B cell (primary cell): Measurements from ENCODE around the gene EVL. TPM values are rescaled to one million over a fixed set of nuclear protein-coding genes. Genes with fewer than 3 reads are reported as not detected.

ENCODE experiments used
- ATAC-seq: fragments of 200-7000 bp; cut with Tn5 transposase; one replicate; pipeline ENCODE4 v1.10.0; 2021; ENCODE audit warnings: low read depth, mild to moderate bottlenecking, moderate number of reproducible peaks, moderate library complexity
- CTCF ChIA-PET: fragments of 350-600 bp; sonication (Branson Sonifier 250); formaldehyde crosslinking; loops from one replicate; lab custom pipeline; 2021; ENCODE audit warnings: antibody characterized with exemption, inconsistent platforms; lab: Charles Lee
- POLR2A ChIA-PET: fragments of 350-600 bp; sonication (Branson Sonifier 250); formaldehyde crosslinking; loops from one replicate; lab custom pipeline; 2021; ENCODE audit warnings: antibody characterized with exemption; lab: Charles Lee
- DNase-seq: peaks from one replicate; pipeline ENCODE4 v3.0.0; 2013
- H2AFZ ChIP-seq: 2 replicates; pipeline ENCODE4 v1.6.1; 2012; ENCODE audit warnings: mild to moderate bottlenecking, low read depth, low read length; ENCODE audit not compliant: insufficient read depth, poor library complexity, severe bottlenecking
- H3K27ac ChIP-seq, 2 donors: 1 replicate in 1 of 2; 2 replicates in 1 of 2; pipeline ENCODE4 v1.5.1; 2012 to 2013; ENCODE audit warnings: low read length in 2 of 2, mild to moderate bottlenecking in 2 of 2, moderate library complexity in 1 of 2
- H3K27me3 ChIP-seq, 4 experiments: fragments of 200-600 bp in 1 of 4; sonication (generic) in 1 of 4; replicated peaks in 1 of 4; 1 replicate in 2 of 4; 2 replicates in 2 of 4; pipeline versions ENCODE4 v1.6.1 to v1.7.0; 2013 to 2016; ENCODE audit warnings: low read length in 3 of 4, mild to moderate bottlenecking in 2 of 4, mixed read lengths in 1 of 4, moderate library complexity in 1 of 4; ENCODE audit not compliant: insufficient read depth in 4 of 4, control insufficient read depth in 3 of 4; ENCODE audit errors: control extremely low read depth in 1 of 4
- H3K36me3 ChIP-seq, 2 experiments: replicated peaks in 1 of 2; 1 replicate in 1 of 2; 2 replicates in 1 of 2; pipeline versions ENCODE4 v1.6.1 to v1.7.1; 2013; ENCODE audit warnings: low read length in 1 of 2; ENCODE audit not compliant: insufficient read depth in 2 of 2, control insufficient read depth in 1 of 2; ENCODE audit errors: control extremely low read depth in 1 of 2, extremely low read depth in 1 of 2
- H3K4me1 ChIP-seq, 2 donors: fragments of 200-600 bp in 1 of 2; sonication (generic) in 1 of 2; 1 replicate in 1 of 2; 2 replicates in 1 of 2; pipeline versions ENCODE4 v1.5.1 to v1.6.1; 2013 to 2017; ENCODE audit warnings: low read length in 2 of 2; ENCODE audit not compliant: control insufficient read depth in 2 of 2, insufficient read depth in 2 of 2
- H3K4me2 ChIP-seq: replicated peaks from 2 replicates; pipeline ENCODE3; 2012; ENCODE audit warnings: mild to moderate bottlenecking, low read depth, low read length; ENCODE audit not compliant: poor library complexity, severe bottlenecking
- H3K4me3 ChIP-seq, 5 experiments: fragments of 200-600 bp in 1 of 5; sonication (generic) in 1 of 5; 1 replicate in 3 of 5; 2 replicates in 2 of 5; pipeline versions ENCODE4 v1.5.1 to v1.7.0; 2011 to 2016; ENCODE audit warnings: low read length in 4 of 5, mild to moderate bottlenecking in 4 of 5, low read depth in 2 of 5, control low read depth in 1 of 5, moderate library complexity in 1 of 5; ENCODE audit not compliant: insufficient read depth in 1 of 5; ENCODE audit errors: control extremely low read depth in 1 of 5, extremely low read depth in 1 of 5
- H3K79me2 ChIP-seq: fragments of 200-600 bp; sonication (generic); one replicate; pipeline ENCODE4 v1.6.0; 2016; ENCODE audit warnings: low read length; ENCODE audit not compliant: control insufficient read depth, insufficient read depth
- H3K9ac ChIP-seq: fragments of 200-600 bp; sonication (generic); 2 replicates; pipeline ENCODE4 v1.6.1; 2017; ENCODE audit warnings: mild to moderate bottlenecking, low read length, moderate library complexity
- H3K9me3 ChIP-seq, 3 donors: one replicate each; pipeline versions ENCODE4 v1.6.1 to v1.7.1; 2013; ENCODE audit warnings: low read length in 2 of 3; ENCODE audit not compliant: control insufficient read depth in 2 of 3, insufficient read depth in 1 of 3; ENCODE audit errors: control extremely low read depth in 1 of 3
- H4K20me1 ChIP-seq: 2 replicates; pipeline ENCODE4 v1.6.0; 2012; ENCODE audit warnings: mild to moderate bottlenecking, low read length; ENCODE audit not compliant: insufficient read depth, control insufficient read depth, poor library complexity, severe bottlenecking
- H3K27ac Mint-ChIP-seq: one replicate; pipeline ENCODE4 v1.8.0; 2021; ENCODE audit warnings: mixed read lengths
- H3K27me3 Mint-ChIP-seq: one replicate; pipeline ENCODE4 v1.8.0; 2021; ENCODE audit warnings: mixed read lengths
- H3K4me1 Mint-ChIP-seq: one replicate; pipeline ENCODE4 v1.8.0; 2021; ENCODE audit warnings: mixed read lengths
- H3K4me3 Mint-ChIP-seq: one replicate; pipeline ENCODE4 v1.8.0; 2021; ENCODE audit warnings: mixed read lengths
- H3K9me3 Mint-ChIP-seq: one replicate; pipeline ENCODE4 v1.8.0; 2022; ENCODE audit warnings: mixed read lengths; ENCODE audit not compliant: insufficient read depth
- CTCF ChIP-seq: fragments of 200-600 bp; IDR thresholded peaks from one replicate; pipeline ENCODE4 v1.8.0; 2022; ENCODE audit warnings: antibody characterized with exemption, mild to moderate bottlenecking
- EZH2 ChIP-seq: IDR thresholded peaks from 2 replicates; pipeline ENCODE4 v1.6.1; 2012; ENCODE audit warnings: borderline replicate concordance, low read depth, mild to moderate bottlenecking, moderate library complexity, low read length; ENCODE audit not compliant: insufficient read depth, poor library complexity, severe bottlenecking
- WGBS: methylation state at CpG from one replicate; pipeline ENCODE4 v1.1.5; 2013; ENCODE audit warnings: missing lambda C conversion rate; ENCODE audit not compliant: insufficient coverage; 5-methylcytosine and 5-hydroxymethylcytosine counted together
- intact Hi-C: fragments of 100-400 bp; cut with micrococcal nuclease; formaldehyde crosslinking; loops from one replicate; pipeline ENCODE4 v1.10.0; 2022
- polyA plus RNA-seq: library from polyadenylated mRNA; depleted of rRNA; stranded (reverse); fragments of >200 nt; gene quantifications from 2 replicates; pipeline ENCODE4 v1.2.3, GENCODE V29; 2012
- total RNA-seq, 2 donors: library from RNA; stranded (reverse); fragments of 120-200 nt in 1 of 2; gene quantifications; 1 replicate in 1 of 2; 2 replicates in 1 of 2; pipeline versions ENCODE4 v1.2.3 to v1.2.4, GENCODE V29; 2013 to 2022

Gene EVL
- total and polyA plus RNA-seq, 2 donors (not counting 1 experiment from before 2014, with no cell fraction given): 486 to 892 TPM

- H2AFZ ChIP-seq: no peak overlapping the region
- peak overlapping the region; percentile 30 for H3K4me2 ChIP-seq
- Mint-ChIP-seq H3K27me3 (peaks cover 11% of the 10 kb centered on the region), H3K4me1 (peaks cover 11% of the 10 kb centered on the region), H3K4me3 (no peak overlapping the region), H3K9me3 (no peaks in the 10 kb centered on the region), H3K27ac (no peak overlapping the region)
- peaks cover 0 to 4% (median 0%) of the 10 kb centered on the region in 4 experiments for H3K27me3 ChIP-seq
- DNase-seq (no peak), ATAC-seq (no peak)
- no CpG with 5 or more reads among the region's 1 CpG for WGBS
- no peaks in the 10 kb centered on the region for H3K36me3 ChIP-seq
- no peak overlapping the region for H3K4me3 ChIP-seq
- ChIA-PET CTCF (interaction anchor here (0.7 kb wide), 1 partner anchor 24 kb away, joined by 3 read pairs; no protein-coding TSS in a partner anchor), POLR2A (no interaction called here)
- peaks cover 9 to 25% of the 10 kb centered on the region in 2 donors for H3K4me1 ChIP-seq
- intact Hi-C loops: no loop called here
- no peaks in the 10 kb centered on the region for H4K20me1 ChIP-seq
- no peak for TF ChIP-seq CTCF
- no peak for TF ChIP-seq EZH2
- no peaks in the 10 kb centered on the region for H3K79me2 ChIP-seq
- H3K27ac ChIP-seq: no peak overlapping the region
- H3K9ac ChIP-seq: no peak overlapping the region
- H3K9me3 ChIP-seq: no peaks in the 10 kb centered on the region
Measured at GRCh38 chr14:100168506-100168905, 103.3 kb downstream of the EVL start.

- Mint-ChIP-seq H3K4me1 (peaks cover 7% of the 10 kb centered on the region), H3K27me3 (peaks cover 17% of the 10 kb centered on the region), H3K4me3 (no peak overlapping the region), H3K27ac (no peak overlapping the region), H3K9me3 (no peaks in the 10 kb centered on the region)
- Histone ChIP-seq H3K4me1 (peaks cover 9 to 25% of the 10 kb centered on the region in 2 donors), H3K9ac (no peak overlapping the region), H2AFZ (no peak overlapping the region), H4K20me1 (no peaks in the 10 kb centered on the region), H3K79me2 (no peaks in the 10 kb centered on the region), H3K4me3 (no peak overlapping the region), H3K27me3 (peaks cover 0 to 4% (median 0%) of the 10 kb centered on the region in 4 experiments), H3K9me3 (no peaks in the 10 kb centered on the region), H3K27ac (no peak overlapping the region), H3K36me3 (no peaks in the 10 kb centered on the region), H3K4me2 (no peak overlapping the region)
- no peak for TF ChIP-seq CTCF
- no peak for TF ChIP-seq EZH2
- intact Hi-C loops: no loop called here
- POLR2A ChIA-PET: interaction anchor here (0.6 kb wide), 1 partner anchor 16 kb away, joined by 8 read pairs; no protein-coding TSS in a partner anchor
- 100% methylated on average over 2 of the region's 2 CpGs for WGBS
- CTCF ChIA-PET: interaction anchor here (1.6 kb wide), 1 partner anchor 22 kb away, joined by 4 read pairs; no protein-coding TSS in a partner anchor
- ATAC-seq: no peak
- no peak for DNase-seq
Measured at GRCh38 chr14:100170880-100171279, 105.7 kb downstream of the EVL start.
